ENCODE measurements around the gene MAPKBP1. TPM values are rescaled to one million over a fixed set of nuclear protein-coding genes. Genes with fewer than 3 reads are reported as not detected.

Gene MAPKBP1
- total RNA-seq, 1 donor from 2014 or later: 27.6 TPM

- no peaks in the 10 kb centered on the region for H3K4me1 ChIP-seq
- no peak for DNase-seq (ENCODE audit: low spot score in 2 of 2)
- H3K4me3 ChIP-seq: no peak overlapping the region
- no peaks in the 10 kb centered on the region for H3K9me3 ChIP-seq
- peaks cover 16 to 49% of the 10 kb centered on the region in 2 donors for H3K36me3 ChIP-seq
- TF ChIP-seq, protein P1, sequence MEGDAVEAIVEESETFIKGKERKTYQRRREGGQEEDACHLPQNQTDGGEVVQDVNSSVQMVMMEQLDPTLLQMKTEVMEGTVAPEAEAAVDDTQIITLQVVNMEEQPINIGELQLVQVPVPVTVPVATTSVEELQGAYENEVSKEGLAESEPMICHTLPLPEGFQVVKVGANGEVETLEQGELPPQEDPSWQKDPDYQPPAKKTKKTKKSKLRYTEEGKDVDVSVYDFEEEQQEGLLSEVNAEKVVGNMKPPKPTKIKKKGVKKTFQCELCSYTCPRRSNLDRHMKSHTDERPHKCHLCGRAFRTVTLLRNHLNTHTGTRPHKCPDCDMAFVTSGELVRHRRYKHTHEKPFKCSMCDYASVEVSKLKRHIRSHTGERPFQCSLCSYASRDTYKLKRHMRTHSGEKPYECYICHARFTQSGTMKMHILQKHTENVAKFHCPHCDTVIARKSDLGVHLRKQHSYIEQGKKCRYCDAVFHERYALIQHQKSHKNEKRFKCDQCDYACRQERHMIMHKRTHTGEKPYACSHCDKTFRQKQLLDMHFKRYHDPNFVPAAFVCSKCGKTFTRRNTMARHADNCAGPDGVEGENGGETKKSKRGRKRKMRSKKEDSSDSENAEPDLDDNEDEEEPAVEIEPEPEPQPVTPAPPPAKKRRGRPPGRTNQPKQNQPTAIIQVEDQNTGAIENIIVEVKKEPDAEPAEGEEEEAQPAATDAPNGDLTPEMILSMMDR (IDR thresholded peaks at IDR 0.05): no peak
- H3K27me3 ChIP-seq: no peaks in the 10 kb centered on the region
- H3K27ac ChIP-seq: no peak overlapping the region
- intact Hi-C loops (cut with DNase I): no loop called here
Measured at GRCh38 chr15:41839781-41840491, 65.7 kb downstream of the MAPKBP1 start.

- DNase-seq (ENCODE audit: low spot score in 2 of 2): no peak
- H3K27ac ChIP-seq: no peak overlapping the region
- H3K4me1 ChIP-seq: no peaks in the 10 kb centered on the region
- peaks cover 20 to 50% of the 10 kb centered on the region in 2 donors for H3K36me3 ChIP-seq
- H3K4me3 ChIP-seq: no peak overlapping the region
- no peaks in the 10 kb centered on the region for H3K9me3 ChIP-seq
- TF ChIP-seq, protein P1 (IDR thresholded peaks at IDR 0.05): no peak
- H3K27me3 ChIP-seq: no peaks in the 10 kb centered on the region
- intact Hi-C loops (cut with DNase I): no loop called here
Measured at GRCh38 chr15:41840673-41841072, 66.4 kb downstream of the MAPKBP1 start.

DNA sequence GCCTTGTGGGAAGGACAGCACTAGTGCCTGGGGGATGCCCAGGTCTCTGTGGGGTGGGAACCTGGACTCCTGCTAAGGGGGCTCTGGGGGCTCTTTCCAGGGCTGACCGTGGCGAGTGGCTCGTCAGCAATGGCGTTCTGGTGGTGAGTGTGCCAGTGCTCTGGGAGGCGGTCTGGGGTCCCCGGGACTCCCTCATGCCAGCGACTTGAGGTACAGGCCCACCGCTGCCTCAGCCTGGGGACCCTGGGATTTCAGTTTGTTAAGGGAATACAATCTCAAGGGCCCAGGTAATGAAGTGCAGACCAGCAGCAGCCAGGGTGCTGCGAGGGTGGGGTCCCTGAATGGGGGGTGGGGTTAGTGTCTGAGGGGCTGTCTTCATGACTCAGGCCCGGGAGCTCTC is 66.8 kb downstream of the MAPKBP1 start:
- no peak overlapping the region for H3K4me3 ChIP-seq
- H3K4me1 ChIP-seq: no peaks in the 10 kb centered on the region
- H3K27ac ChIP-seq: no peak overlapping the region
- H3K36me3 ChIP-seq: peaks cover 24 to 54% of the 10 kb centered on the region in 2 donors
- no peak for DNase-seq (ENCODE audit: low spot score in 2 of 2)
- intact Hi-C loops (cut with DNase I): no loop called here
- TF ChIP-seq, protein P1 (IDR thresholded peaks at IDR 0.05): no peak
- no peaks in the 10 kb centered on the region for H3K9me3 ChIP-seq
- no peaks in the 10 kb centered on the region for H3K27me3 ChIP-seq

GRCh38 chr15:41842229-41842628 is 67.9 kb downstream of the MAPKBP1 start:
- Histone ChIP-seq H3K4me1 (no peaks in the 10 kb centered on the region), H3K9me3 (no peaks in the 10 kb centered on the region), H3K36me3 (peaks cover 31 to 59% of the 10 kb centered on the region in 2 donors), H3K4me3 (no peak overlapping the region), H3K27me3 (no peaks in the 10 kb centered on the region), H3K27ac (no peak overlapping the region)
- TF ChIP-seq, protein P1 (IDR thresholded peaks at IDR 0.05): no peak
- intact Hi-C loops (cut with DNase I): no loop called here
- no peak for DNase-seq (ENCODE audit: low spot score in 2 of 2)

DNA sequence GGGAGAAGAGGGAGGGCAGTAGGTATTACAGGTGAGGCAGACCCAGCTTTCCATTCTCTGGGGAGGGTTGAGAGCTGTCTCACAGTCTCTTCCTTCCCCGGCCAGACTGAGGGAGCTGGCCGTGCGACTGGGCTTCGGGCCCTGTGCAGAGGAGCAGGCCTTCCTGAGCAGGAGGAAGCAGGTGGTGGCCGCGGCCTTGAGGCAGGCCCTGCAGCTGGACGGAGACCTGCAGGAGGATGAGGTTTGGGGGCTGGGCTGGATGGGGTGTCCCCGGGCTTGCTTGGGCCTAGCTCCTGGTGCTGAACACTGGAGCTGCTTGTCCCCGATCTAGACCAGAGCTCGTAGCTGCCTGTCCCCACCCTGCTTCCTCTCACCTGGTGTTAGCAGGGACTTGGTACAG is 69.3 kb downstream of the MAPKBP1 start:
- no peak for DNase-seq (ENCODE audit: low spot score in 2 of 2)
- intact Hi-C loops (cut with DNase I): no loop called here
- peaks cover 41 to 71% of the 10 kb centered on the region in 2 donors for H3K36me3 ChIP-seq
- no peak overlapping the region for H3K4me3 ChIP-seq
- TF ChIP-seq, protein P1 (IDR thresholded peaks at IDR 0.05): no peak
- H3K4me1 ChIP-seq: no peaks in the 10 kb centered on the region
- H3K27ac ChIP-seq: no peak overlapping the region
- H3K27me3 ChIP-seq: no peaks in the 10 kb centered on the region
- H3K9me3 ChIP-seq: no peaks in the 10 kb centered on the region

Measured in ascending aorta (tissue), 2 donors.